GM19238 (cell line): Measurements from ENCODE around the gene GPR89A.
A peak's percentile ranks its signal among the peaks of the same experiment; 100 is the strongest.
"Not testable (repeated sequence)": the region's sequence is repeated elsewhere in the genome, so short reads cannot be mapped to it uniquely, and the experiment has no call there.

Experiments
- DNase-seq: peaks from one replicate; pipeline ENCODE4 v3.0.0; 2011; ENCODE audit warnings: low spot score; ENCODE audit not compliant: insufficient read length

The GPR89A gene

GRCh38 chr1:145684858-145685257 is 77.1 kb downstream of the GPR89A start:
- DNase-seq, result not testable (repeated sequence)

- DNase-seq, result not testable (repeated sequence)
Observed at GRCh38 chr1:145686078-145686477, 78.3 kb downstream of the GPR89A start.

GRCh38 chr1:145688328-145688727 is 80.5 kb downstream of the GPR89A start:
- DNase-seq, result no peak

DNA sequence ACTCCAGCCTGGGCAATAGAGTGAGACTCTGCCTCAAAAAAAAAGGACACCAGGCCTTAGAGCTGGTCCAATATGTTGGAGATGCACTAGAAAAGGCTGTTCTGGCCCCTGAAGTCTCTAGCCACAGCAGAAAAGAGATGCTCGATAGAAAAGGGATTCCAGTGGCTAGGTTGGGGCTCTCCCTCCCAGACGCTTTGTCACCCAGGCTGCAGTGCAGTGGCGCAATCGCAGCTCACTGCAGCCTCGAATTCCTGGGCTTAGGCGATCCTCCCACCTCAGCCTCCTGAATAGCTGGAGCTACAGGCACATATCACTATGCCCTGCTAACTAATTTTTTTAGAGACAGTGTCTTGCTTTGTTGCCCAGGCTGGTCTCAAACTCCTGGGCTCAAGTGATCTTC is 81.1 kb downstream of the GPR89A start:
- no peak for DNase-seq

DNA sequence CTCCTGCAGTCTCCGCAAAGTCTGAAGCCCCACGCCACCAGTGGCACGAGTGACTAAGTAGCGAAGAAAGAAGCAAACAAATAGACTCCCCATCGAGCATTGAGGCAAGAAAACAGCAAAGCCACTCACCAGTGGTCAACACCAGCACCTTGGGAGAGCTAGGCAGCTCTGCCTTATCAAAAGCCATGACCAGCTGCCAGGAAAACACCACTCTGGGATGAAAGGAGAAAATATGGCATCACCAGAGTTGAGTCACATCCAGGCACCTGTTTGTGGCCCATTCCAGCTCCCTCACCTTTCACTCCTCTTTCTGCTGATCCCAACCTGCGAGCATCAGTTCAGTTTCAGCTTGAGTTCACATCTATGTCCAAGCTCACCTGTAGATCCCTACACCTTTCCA is 82.1 kb downstream of the GPR89A start:
- DNase-seq, result no peak

- peak; percentile 37 for DNase-seq
Observed at GRCh38 chr1:145690587-145691558, 83.1 kb downstream of the GPR89A start.

GRCh38 chr1:145692785-145693443 is 85.1 kb downstream of the GPR89A start:
- no peak for DNase-seq

- DNase-seq, result no peak
Observed at GRCh38 chr1:145695821-145696629, 88.2 kb downstream of the GPR89A start.

DNA sequence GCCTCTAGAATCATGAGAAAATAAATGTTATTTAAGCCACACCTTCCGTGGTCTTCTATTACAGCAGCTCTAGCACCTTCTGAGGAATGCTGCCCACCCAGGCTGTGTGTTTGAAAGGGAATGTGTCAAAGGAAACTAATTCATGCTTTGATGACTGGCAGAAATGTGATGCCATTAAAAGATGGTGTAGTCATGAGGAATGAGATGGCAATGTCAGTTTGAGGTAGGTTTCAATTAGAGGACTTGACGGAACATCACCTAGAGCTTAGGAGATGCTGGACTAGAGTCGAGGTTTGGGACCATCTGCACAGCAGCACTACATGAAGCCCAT is 88.8 kb downstream of the GPR89A start:
- no peak for DNase-seq

- DNase-seq, result no peak
Observed at GRCh38 chr1:145701306-145701862, 93.6 kb downstream of the GPR89A start.

GRCh38 chr1:145702052-145702451 is 94.3 kb downstream of the GPR89A start:
- no peak for DNase-seq

DNA sequence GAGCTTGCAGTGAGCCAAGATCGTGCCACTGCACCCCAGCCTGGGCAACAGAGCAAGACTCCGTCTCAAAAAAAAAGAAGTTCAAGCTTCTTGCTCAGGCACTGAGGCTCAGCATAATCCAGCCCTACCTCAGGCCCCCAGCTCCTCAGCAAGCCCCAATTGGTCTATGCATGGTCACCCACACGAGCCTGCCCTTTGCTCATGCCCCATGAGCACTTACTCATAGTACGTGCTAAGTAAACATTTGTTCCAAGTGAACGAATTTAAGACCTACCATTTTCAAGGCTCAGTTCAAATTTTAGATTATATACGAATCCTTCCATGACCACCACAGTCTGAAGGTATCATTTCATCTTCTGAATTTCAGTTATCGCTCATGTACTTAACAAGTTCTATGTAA is 95.0 kb downstream of the GPR89A start:
- no peak for DNase-seq

DNA sequence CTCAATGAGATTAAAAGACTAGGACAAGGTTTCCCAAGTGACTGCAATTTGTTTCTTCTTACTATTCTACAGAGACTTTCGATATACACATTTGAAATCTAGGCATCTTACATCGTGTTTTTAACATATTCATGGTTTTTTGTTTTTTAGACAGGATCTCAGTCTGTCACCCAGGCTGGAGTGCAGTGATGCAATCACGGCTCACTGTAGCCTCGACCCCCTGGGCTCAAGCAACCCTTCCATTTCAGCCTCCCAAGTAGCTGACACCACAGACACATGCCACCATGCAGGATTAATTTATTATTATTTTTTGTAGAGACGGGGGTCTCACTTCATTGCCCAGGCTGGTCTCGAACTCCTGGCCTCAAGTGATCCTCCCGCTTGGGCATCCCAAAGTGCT is 97.8 kb downstream of the GPR89A start:
- no peak for DNase-seq

DNA sequence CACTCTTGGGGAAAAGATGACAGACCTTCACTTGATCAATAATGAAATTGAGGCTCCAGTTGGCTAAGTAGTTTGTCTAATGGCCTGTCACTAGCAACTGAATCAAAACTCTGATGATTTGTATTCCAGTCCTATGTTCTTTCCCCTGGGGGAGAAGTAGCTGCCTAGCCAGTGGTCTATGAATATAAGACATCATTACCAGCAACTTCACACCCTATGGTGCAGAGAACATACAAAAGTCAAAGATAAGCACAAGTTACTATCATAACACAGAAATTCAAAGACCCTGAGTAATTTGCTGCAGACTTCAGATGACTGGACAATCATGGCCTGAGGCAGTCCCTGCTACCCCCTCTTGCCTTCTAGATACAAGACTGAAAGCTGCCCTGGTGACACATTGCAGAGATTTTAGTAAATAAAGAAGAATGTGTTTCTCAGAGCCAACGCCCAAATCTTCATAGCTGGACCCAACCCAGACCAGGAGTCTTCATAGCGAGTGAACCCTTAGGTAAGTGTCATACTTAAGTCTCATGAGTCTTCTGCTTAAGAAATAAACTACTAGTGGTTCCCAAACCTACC is 98.4 kb downstream of the GPR89A start:
- DNase-seq, result no peak

DNA sequence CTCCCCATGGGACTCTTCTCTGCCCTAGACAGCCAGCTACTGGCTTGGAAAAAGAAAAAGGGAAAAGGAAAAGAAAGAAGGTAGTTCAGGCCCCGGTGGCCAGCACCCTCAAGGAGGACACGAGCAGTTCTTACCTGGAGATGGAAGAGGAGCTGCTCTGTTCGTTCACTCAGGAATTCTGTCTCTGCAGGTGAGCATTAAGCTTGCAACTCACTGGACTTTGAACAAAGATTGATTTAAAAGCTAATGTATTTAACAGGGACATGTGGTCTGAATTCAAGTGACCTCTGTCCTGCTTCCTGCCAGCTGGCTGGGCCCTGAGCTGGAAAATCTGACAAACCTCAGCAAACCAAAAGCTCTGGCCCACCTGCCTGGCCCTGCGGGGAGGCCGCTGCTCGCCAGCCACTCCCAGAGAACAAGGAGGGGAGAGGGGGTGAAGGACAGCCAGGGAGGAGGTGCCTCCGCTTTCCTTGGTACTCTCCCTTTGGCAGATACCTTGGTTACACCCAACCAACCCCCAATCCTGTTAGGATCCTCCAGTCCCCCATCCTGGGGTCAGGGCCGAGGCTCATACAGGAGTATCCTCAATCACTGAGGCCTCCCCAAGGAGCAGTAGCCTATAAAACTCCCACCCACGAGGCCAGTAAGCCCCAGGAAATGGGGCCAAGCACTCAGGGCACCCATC is 99.5 kb downstream of the GPR89A start, which contains the start of gene PDZK1:
Gene PDZK1, minus strand, starts transcription at position 186 of the 685 bp plus-strand sequence. CDS start 19,347 bp downstream, outside the sequence.
- DNase-seq, result no peak

DNA sequence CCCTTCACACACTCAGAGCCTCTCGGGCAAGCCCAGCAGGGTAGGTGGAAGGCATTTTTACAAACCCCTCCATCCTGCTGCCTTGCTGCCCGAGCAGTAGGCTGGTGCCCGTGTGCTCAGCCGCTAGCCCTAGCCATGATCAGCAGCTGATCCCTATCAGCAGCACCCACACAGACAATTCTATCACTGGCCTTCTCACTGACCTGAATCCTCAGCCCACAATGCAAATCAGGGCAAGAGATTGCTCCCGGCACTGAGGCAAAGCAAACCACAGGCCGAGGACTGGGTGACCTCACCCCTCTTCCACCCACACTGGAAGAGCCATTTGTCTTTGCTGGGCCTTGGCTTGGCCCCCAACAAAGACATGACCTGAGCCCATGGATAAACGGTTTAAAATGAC is 100.3 kb downstream of the GPR89A start:
- DNase-seq, result no peak

- DNase-seq, result no peak
Observed at GRCh38 chr1:145710291-145711027, 102.7 kb downstream of the GPR89A start.

DNA sequence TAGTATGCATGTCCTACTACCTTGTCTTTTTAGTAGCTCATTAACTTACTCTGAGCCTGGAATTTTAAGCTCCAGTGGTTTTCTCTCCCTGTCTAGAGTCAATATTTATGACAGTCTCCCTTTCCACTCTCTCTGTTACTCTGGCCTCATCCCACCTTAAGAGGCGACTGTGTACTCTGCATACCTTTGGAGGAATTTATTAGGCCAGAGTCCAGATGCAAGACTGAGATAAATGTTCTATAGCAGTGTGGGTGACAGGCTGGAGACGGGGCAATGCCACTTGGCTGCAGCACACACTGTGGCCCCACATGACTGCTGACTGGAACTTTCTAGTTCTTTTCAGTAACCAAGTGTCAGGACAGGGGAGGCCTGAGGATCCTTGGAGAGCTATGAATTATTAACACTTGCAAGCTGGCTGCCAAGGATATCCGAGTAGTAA is 103.4 kb downstream of the GPR89A start:
- DNase-seq, result no peak

- DNase-seq, result no peak
Observed at GRCh38 chr1:145714524-145715111, 106.8 kb downstream of the GPR89A start.
